ENCODE measurements around the gene GRK6.
A peak's percentile ranks its signal among the peaks of the same experiment; 100 is the strongest.

Gene GRK6

GRCh38 chr5:177456591-177456964 lies 30.1 kb downstream of the GRK6 start:
- no peak for TF ChIP-seq CTCF (conservative IDR thresholded peaks at IDR 0.05; ENCODE audit: low read depth, low read length)
- no peak for DNase-seq (ENCODE audit: low read depth)
- no peak overlapping the region for H3K4me3 ChIP-seq (ENCODE audit: low read length)

GRCh38 chr5:177456976-177457851 lies 30.7 kb downstream of the GRK6 start:
- DNase-seq (ENCODE audit: low read depth) = peak; percentile 95
- TF ChIP-seq CTCF (conservative IDR thresholded peaks at IDR 0.05; ENCODE audit: low read depth, low read length) = peak; percentile 67
- H3K4me3 ChIP-seq (ENCODE audit: low read length) = no peak overlapping the region

DNA sequence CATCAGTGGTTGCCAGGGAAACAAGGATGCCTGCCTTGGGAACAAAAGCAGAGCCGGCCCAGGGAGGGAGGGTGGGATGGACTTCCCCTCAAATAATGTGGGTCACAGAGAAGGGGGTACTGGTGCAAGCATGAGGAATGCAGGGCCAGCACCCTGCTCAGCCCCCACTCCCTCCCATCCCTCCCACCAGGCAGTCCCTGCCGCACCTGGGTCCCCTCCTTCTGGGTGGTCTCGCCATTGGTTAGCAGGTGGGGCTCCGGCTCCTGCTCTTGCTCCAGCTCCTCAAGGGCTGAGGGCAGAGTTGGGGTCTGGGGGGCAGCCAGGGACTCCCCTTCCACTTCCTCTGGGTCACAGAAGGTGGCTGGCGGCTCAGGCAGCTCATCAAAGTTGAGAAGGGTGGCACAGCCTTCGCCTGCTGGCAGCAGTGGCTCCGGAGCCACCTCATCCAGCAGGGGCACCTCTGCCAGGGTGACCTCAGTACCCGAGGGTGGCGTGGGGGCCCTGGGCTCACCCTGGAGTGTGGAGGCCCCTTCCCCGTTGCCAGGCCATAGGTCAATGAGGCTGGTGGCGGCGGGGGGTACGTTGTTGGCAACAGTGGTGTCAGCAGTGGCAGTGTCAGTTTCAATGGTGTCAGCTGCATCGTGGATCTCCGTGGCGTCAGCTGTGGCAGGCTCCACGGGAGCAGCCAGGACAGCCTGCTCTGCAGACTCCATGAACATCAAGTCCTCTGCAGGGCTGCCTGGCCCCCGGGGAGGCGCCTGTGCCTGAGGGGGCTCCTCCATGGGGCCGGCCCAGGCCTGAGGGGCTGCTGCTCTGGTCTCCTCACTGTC lies 31.6 kb downstream of the GRK6 start:
- no peak for TF ChIP-seq CTCF (conservative IDR thresholded peaks at IDR 0.05; ENCODE audit: low read depth, low read length)
- DNase-seq (ENCODE audit: low read depth) = no peak
- H3K4me3 ChIP-seq (ENCODE audit: low read length) = no peak overlapping the region

DNA sequence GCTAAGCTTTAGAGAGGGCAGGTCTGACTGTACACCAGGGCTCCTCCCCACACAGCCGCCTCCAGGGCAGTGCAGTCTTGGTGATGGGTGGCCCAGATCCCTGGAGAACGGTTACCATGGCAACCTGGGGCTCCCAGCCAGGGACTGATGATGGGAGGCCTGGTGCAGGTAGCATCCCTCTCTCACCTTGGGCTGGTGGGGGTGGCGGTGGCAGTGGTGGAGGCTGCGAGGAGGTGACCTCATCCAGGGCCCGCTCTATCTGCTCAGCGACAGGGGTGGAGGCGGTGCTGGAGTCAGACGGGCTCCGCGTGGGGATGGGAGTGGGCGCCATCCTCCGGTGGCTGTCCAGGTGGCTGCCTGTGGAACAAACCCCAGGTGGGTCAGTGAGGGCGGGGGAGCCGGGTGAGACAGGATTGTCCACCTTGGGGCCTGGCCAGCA lies 32.5 kb downstream of the GRK6 start:
- TF ChIP-seq CTCF (conservative IDR thresholded peaks at IDR 0.05; ENCODE audit: low read depth, low read length) = no peak
- no peak overlapping the region for H3K4me3 ChIP-seq (ENCODE audit: low read length)
- no peak for DNase-seq (ENCODE audit: low read depth)

- DNase-seq (ENCODE audit: low read depth) = no peak
- H3K4me3 ChIP-seq (ENCODE audit: low read length) = no peak overlapping the region
- TF ChIP-seq CTCF (conservative IDR thresholded peaks at IDR 0.05; ENCODE audit: low read depth, low read length) = no peak
Observed at GRCh38 chr5:177459357-177459756, 32.9 kb downstream of the GRK6 start.

DNA sequence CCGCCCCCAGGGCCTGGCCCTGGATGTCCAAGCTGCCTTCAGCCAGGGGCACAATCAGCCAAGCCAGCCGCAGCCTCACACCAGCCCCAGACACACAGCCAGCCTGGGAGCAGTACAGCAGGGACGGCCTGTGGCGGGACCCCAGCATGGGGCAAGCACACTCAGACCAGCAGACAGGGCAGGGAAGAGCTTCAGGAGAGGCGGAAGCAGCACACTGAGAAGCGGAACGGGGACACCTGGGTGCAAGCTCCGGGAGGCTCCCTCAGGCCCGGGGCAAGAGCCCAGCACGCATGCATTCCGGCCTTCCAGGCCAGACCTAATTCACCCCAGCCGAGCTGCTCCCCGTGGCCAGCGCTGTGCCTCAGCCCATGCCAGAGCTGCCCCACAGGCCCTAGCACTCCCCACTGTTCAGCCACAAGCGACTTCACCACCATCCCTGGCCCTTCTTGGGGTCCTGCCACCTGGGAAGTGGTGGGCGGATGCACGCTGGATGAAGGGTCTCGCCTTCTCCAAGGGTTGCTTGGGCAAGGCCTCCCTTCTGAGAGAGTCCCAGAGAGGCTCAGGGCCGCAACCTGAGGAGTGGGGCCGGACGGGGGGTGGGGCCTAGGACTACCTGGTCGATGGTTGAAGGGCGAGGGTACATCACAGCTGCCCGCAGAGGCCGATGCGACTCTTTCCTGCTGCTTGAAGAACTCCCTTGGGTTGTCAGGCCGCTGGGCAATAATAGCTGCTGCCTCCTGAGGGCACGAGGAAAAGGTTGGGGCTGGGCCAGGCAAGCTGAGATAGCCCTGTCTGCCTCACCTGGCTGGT lies 33.5 kb downstream of the GRK6 start:
- no peak overlapping the region for H3K4me3 ChIP-seq (ENCODE audit: low read length)
- no peak for TF ChIP-seq CTCF (conservative IDR thresholded peaks at IDR 0.05; ENCODE audit: low read depth, low read length)
- no peak for DNase-seq (ENCODE audit: low read depth)

All from retinal pigment epithelial cell (primary cell).